Measurements from ENCODE around the gene C10orf90.
A peak's percentile ranks its signal among the peaks of the same experiment; 100 is the strongest.

C10orf90 gene

DNA sequence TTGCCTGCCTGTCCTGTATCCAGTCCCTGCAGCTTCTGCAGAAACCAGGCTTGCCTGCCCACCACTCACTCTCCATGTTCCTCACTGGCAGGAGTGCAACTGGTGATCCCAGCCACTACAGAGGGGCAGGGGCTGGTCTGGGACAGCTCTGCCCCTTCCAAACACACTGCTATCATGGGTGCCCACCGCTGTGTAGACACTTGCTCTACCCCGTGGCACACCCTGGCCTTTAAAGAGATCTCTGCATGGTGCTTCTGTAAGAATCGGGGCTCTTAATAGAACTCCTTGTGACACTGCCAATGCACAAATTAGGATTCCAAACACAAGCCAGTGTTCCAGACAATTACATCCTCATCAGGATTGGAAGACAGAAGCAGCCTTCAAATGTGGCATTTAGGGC, 41.7 kb downstream of the C10orf90 start:
- DNase-seq = no peak

DNA sequence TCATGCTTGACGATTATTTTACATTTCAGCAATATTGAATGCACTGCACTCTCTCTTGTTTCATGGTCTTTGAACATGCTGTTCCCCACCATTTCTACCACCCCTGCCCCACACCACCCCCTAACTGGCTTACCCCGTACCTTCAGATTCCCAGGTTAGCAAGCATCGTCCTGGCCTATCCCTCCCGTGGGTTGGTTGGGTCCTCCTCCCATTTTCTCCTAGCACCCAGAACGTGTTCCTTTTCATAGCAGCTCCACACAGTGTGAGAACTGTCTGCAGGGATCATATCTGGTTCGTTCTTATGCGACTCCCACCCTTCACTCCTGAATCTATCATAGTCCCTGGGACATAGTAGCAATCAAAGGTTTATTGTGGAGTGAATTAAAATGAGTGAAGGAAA, 48.6 kb downstream of the C10orf90 start:
- no peak for DNase-seq

DNA sequence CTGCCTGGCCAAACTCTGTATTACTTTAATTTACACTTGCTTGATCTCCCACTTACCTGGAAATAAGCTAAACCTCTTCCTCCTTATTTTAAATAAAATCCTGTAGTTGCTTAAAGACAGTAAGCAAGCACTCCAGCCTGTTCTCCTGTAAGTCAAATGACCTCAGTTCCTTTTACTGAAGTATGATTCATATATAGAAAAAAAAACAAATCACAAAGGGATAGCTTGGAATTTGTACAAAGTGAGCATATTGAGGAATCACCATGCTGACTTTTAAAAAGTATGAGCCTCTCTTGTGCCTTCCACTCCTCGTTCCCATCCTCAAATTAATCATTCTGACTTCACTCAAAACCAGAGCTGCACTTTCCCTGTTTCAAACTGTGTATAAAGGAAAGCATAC, 52.0 kb downstream of the C10orf90 start:
- DNase-seq = no peak

DNA sequence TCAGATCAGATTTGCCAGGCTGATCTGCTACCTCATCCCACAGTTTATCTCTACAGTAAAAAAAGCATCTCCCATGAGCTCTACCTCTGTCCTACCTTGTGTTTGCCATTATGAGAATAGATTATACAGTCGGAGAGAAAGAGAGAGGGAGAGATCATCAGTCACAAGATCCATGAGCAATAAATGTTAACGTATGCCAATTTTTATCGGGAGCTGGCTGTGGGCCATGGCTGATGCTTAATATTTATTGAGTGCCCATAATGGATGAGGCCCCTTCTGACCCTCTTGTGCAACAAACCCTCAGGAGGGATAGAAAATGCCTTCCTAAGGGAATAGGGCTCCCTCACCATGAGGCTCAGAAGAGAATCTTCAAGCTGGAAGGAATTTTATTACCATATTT, 52.8 kb downstream of the C10orf90 start:
- no peak for DNase-seq

DNA sequence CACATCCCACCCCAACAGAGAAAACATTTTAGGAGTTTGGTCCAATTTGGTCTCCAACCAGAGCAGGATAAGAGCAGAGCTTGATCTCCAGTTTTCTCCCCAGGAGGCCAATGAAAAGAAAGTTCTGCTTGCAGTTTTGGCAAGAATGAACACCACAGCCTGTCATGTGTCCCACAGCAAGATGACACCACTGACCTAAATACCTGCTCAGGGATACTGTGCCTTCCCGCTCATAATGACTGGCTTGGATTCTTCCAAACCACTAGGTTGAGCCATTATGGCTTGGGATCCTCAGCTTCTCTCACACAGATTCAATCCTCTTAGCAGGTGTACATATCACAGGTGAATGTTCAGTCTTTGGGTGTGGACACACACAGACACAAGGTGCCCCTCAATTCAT, 53.3 kb downstream of the C10orf90 start:
- no peak for DNase-seq

DNA sequence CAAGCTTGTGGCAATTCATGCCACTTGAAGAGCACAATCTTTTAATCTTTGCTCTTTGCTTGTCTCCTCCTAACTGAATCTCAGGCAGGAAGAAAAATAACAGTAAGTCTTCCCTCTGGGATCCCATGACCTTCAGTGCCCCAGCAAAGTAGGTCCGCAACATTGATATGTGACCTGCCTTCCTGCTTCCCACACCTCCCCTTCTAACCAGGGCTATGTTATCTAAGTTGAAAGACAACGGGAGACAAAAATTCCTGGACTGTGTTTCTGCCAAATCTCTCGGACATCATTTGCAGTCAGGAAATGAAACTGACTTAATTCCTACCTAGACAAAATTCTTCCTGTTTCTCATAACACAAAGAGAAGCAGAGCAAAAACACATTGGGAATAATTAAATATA, 53.8 kb downstream of the C10orf90 start:
- no peak for DNase-seq

DNA sequence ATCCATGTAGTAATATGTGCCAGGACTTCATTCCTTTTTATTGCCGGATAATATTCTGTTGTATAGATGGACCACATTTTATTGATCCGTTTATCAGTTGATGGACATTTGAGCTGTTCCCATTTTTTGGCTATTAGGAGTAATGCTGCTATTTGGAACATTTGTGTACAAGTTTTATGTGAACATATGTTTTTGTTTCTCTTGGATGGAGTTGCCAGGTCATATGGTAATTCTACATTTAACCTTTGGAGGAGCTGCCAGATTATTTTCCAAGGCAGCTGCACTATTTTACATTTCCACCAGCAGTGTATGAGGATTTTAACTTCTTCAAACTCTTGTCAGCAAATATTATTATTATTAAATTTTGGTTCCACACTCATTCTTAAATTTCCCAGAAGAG, 59.2 kb downstream of the C10orf90 start:
- no peak for DNase-seq

DNA sequence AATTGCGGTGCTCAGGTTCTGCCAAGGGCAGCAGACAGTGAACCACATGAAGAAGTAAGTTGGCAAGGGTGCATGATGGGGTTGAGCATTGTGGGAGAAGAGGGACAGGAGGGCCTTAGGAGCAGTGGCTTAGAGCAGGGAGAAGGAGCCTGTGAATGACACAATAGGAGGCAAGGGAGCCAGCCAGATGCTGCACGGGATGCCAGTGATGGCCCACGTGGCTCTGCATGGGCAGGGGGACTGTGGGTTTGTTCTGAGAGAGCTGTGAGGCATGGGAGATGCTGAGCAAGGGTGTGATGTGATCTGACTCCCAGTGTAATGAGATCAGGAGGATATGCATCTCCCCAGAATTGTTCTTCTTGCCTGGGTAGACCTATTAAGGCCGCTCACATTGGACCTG, 60.9 kb downstream of the C10orf90 start:
- DNase-seq = no peak

DNA sequence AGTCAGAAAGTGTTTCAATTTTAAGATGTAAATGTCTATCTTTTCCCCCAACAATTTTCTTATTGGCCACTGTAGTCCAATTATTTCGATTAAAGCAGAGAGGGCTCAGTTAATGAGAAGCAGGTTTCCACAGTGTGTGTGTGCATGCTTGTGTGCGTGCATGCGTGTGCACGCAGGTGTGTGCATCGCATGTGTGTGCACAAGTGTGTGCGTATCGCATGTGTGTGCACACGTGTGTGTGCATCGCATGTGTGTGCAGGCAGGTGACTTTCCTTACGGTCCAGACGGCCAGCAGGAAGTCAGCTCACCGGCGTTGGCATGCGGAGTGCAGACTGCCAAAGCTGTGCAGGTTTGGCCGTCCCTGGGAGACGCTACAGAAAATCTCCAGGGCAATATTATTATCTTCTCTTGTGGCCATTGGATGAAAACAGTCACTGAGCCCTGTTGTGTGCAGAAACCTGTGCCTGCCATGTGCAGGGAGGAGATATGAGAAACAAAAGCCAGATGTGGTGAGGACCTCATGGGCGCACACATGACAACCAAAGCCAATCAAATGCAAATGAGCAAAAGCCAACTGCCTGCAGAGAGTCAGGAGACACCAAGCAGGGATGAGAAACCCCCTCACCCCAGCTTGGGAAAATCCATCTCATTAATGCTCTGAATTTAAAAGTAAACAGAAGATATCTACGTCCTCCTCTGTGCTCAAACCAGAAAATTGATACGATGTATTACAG, 70.4 kb downstream of the C10orf90 start:
- no peak for DNase-seq

DNA sequence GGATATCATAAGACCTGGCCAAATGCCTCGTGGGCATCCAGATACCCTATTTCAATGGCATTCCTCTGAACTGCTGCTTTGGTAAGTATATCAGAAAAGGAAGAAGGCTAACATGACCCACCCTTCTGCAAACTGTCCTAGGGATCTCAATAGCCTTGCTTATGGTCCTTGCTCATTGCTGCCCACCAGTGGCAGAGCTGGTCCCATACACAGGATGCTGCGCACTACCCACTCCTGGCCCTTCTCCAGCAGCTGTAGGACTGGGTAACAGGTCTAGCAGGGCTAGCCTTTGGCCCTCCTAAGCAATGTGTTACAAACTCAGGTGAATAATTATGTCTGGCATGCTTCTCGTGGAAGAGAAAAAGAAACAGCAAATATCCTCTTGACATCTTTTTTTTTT, 72.5 kb downstream of the C10orf90 start:
- DNase-seq = peak; percentile 12

DNA sequence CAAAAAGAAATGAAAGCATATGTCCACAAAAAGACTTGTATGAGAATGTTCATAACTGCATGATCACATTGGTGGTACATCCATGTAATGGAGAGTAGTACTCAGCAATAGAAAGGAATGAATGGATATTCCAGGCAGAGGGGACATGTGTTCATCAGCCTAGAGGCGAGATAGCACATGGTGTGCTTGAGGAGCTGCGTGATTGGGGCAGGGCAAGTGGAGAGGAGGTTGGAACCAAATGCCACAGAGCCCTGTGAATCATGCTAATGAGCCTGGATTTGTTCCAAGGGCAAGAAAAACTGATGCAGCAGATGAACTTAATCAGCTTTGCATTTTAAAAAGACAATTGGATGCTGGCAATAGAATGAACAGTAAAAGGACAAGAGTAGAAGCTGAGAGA, 73.3 kb downstream of the C10orf90 start:
- DNase-seq = no peak

DNA sequence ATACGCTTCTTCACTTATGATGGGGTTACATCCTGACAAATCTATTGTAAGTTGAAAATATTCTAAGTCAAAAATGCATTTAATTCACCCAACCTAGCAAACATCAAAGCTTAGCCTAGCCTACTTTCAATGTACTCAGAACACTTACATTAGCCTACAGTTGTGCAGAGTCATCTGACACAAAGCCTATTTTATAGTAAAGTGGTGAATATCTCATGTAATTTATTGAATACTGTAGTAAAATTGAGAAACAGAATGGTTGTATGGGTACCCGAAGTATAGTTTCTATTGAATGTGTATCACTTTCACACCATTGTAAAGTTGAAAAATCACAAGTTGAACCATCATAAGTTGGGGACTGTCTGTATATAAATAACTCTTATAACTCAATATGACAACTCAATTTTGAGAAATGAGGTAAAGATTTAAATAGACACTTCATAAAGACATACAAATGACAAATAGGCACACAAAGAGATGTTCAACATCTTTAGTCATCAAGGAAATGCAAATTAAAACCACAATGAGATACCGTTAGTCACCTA, 73.9 kb downstream of the C10orf90 start:
- DNase-seq = no peak

DNA sequence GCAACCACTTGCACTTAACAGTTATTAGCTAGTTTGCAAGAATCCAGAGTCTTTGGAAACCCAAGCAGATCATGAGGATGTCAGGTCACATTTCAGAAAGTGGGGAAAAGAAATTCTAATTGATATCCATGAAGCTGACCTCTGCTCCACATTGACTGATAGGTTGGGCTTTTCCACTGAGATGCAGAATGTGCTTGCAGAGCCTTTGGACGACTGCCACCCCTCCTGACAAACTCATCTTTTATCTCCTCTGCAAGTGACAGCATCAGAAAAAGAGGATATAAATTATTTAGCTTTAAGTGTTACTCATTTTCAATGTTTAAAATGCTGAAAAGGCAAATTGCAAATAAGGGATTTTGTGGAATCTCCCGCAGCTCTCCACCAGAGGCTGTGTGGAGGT, 75.3 kb downstream of the C10orf90 start:
- DNase-seq = no peak

DNA sequence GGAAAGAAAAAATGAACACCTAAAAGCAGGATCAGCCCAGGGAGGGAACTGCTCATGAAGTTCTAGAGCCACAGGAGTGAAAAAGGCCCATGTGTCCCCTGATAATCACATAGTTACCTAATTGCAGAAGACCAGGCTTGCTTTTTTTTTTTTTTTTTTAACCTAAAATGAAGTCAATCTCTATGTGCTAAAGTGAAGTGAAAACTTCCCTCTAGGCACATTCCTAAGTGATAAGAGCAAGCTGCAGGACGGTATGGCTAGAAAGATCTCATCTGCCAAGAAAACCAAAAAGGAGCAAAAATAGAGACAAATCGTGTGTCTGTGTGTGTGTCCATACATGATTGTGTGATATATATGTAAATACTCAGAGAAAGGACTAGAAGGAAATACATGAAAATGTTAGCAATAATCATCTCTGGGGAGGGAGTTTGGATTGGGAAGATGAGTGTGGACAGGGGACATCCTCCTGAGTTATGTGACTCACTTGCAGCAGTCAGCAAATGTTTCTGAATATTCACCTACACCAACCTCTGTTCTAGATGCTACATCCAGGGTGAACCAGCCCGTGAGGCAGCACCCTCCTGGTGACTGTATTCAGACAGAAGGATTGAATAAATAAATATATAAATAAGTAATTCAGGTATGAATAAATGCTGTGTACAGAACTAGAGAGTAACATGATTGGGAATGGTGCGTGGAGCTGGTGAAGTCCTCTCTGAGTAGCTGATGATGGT, 76.4 kb downstream of the C10orf90 start:
- no peak for DNase-seq

DNA sequence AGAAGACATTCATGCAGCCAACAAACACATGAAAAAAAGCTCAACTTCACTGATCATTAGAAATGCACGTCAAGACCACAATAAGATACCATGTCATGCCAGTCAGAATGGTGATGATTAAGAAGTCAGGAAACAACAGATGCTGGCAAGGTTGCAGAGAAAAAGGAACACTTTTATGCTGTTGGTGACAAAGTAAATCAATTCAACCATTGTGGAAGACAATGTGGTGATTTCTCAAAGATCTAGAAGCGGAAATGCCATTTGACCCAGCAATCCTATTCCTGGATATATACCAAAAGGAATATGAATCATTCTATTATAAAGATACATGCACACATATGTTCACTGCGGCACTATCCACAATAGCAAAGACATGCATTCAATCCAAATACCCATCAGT, 77.6 kb downstream of the C10orf90 start:
- DNase-seq = no peak

DNA sequence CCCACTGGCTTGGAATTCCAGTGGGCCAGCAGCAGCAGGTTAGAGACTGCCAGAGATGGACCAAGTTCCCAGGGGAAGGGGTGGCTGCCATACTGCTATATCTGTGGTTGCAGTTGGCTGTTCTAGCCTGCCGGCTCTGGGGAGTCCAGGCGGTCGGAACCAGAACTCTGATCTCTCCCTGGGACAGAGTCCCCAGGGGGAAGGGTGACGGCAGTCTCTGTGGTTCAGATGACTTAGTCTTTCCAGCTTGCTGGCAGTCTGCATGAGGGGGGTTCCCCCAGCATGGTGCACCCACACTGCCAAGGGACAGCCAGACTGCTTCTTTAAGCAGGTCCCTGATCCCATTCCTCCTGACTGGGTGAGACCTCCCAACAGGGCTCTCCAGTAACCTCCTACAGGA, 82.5 kb downstream of the C10orf90 start:
- no peak for DNase-seq

DNA sequence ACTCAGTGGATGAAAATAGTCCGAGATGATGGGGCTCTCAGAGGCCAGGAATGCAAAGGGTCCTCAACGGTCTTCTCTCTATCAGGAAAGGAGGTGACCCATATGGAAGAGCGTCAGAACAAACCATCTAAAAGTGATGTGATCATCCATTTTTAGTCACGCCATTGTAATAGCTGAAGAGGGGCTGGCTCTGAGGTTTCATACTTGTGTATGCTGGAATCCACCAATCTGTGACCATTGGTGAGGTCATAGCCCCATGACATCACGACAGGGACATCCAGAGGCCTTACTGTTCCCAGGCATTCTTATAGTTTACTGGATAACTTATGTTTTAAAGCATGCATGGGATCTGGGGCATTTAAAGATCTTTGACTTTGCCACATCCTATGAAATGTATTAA, 83.6 kb downstream of the C10orf90 start:
- DNase-seq = no peak

DNA sequence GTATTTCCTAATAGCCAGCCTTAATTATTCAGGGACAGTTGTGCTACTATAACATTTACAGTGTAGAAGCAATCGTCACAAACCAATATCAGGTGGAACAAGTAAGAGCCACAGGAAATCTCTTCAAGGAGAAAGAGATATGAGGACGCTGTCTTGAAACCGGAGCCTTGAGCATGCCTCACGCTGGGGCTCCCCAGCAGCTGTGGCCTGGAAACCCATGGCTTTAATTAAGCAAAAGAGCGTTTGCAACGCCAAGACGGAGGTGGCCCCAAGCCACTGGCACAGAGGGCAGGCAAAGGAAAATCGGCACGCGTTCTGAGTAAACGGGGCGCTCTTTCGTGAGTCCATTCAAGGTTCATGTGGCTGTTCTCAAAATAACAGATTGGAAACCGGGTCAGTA, 84.4 kb downstream of the C10orf90 start:
- DNase-seq = no peak

DNA sequence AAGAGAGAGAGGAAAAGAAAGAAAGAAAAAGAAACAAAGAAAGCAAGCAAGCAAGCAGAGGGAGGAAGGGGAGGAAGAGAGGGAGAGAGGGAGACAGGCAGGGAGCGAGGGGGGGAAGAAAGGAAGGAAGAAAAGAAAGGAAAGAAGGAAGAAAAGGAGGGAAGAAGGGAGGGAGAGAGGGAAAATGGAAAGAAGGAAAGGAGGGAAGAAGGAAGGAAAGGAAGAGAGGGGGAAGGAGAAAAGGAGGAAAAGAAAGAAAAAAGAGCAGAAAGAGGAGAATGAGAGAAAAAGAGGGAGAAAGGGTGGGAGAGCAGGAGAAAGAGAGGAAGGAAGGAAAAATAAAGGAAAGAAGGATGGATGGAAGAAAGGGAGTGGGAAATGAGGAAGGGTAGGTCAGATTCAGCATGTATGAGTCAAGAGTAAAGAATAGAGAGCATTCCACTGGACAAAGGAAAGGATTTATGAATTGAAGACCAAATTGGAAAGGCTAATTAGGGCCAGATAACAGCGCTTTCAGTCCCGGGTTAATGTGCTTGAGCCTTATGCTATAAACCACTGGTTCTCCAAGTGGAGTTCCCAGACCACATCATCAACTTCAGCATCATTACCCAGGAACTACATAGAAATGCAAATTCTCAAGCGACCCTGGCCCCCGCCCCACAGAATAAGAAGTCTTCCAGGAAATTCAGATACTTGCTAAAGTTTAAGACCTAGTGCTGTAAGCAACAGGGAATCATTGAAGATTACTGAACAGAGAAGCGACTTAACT, 85.1 kb downstream of the C10orf90 start:
- no peak for DNase-seq

DNA sequence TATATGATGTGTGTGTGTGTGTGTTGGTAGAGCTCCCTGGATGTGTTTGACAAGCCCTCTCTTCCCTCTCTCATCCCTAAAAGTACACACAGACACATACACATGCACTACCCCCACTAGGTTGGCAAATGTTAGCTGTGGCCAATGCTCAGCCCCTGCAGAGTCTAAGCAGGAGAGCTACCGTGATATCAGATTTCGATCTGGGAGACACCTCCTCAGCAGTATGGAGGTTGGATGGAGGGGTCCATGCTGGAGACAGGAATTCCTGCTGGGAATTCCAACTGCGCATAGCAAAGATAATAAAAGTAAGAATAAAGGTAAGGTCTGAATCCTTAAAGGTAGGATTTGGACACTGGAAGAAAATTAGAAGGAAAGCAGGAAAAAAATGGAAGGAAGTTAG, 85.7 kb downstream of the C10orf90 start:
- no peak for DNase-seq

DNA sequence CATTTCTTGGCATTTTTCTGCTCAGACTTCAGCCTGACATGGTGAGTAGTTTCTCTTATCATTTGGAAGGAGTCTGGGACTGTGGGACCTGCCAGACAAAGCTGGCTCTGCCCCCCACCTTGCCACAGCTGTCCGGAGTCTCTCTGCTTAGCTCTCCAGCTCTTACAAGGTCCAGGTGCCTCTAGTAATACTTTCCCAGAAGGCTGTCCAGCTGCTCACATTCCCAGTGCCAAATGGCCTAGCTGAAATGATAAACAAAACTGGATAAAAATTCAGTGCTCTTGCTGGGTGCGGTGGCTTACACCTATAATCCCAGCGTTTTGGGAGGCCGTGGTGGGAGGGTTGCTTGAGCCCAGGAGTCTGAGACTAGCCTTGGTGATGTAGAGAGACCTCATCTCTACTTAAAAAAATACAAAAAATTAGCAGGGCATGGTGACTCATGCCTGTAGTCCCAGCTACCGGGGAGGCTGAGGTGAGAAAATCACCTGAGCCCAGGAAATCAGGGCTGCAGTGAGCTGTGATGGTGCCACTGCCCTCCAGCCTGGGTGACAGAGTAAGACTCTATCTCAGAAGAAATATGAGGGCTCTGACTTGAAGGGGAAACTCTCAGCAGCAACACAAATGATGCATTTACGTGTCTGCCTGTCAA, 86.8 kb downstream of the C10orf90 start:
- DNase-seq = no peak

DNA sequence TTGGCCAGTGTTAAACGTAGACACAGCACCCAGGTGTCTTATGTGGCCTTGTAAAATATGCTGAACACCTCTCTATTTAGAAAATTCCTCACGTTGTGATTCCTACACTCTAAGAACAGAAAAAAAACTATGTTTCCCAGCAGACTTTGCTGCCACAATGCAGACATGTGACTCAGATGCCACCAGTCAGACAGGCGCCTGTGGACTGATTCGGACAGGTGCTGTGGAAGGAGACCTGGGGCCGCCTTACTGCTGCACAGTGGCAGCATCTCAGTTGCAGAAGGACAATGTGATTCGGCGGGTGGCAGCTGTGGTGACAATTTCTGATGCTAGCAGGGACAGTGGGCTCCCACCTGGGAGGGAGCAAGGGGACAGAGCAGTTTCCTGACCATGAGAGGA, 88.8 kb downstream of the C10orf90 start:
- no peak for DNase-seq

Measured in NCI-H226 (cell line).